CD8-positive, alpha-beta memory T cell (primary cell): Measurements from ENCODE around the gene MAOA. TPM values are rescaled to one million over a fixed set of nuclear protein-coding genes. Genes with fewer than 3 reads are reported as not detected.
A peak's percentile ranks its signal among the peaks of the same experiment; 100 is the strongest.
"Not testable (repeated sequence)": the region's sequence is repeated elsewhere in the genome, so short reads cannot be mapped to it uniquely, and the experiment has no call there.

ENCODE experiments used
- CTCF ChIA-PET: fragments of 350-600 bp; sonication (Branson Sonifier 250); formaldehyde crosslinking; loops from one replicate; lab custom pipeline; 2021; ENCODE audit warnings: antibody characterized with exemption; lab: Charles Lee
- POLR2A ChIA-PET: fragments of 350-600 bp; sonication (Branson Sonifier 250); formaldehyde crosslinking; loops from one replicate; lab custom pipeline; 2021; ENCODE audit warnings: antibody characterized with exemption; lab: Charles Lee
- DNase-seq, 5 donors: peaks; one replicate each; pipeline versions ENCODE4 v3.0.0 to v3.0.0-alpha.2; 2020 to 2022; ENCODE audit warnings: mixed read lengths in 1 of 5
- H3K27ac ChIP-seq: one replicate; pipeline ENCODE4 v1.7.0; 2013; ENCODE audit warnings: low read depth, mild to moderate bottlenecking, low read length, moderate library complexity
- H3K27me3 ChIP-seq: 2 replicates; pipeline ENCODE4 v1.7.0; 2013; ENCODE audit warnings: low read length, mild to moderate bottlenecking; ENCODE audit not compliant: insufficient read depth, poor library complexity, severe bottlenecking
- H3K36me3 ChIP-seq: 2 replicates; pipeline ENCODE4 v1.7.0; 2013; ENCODE audit warnings: mild to moderate bottlenecking, low read length, moderate library complexity; ENCODE audit not compliant: insufficient read depth
- H3K4me1 ChIP-seq: 2 replicates; pipeline ENCODE4 v1.7.0; 2013; ENCODE audit warnings: mild to moderate bottlenecking, low read length, moderate library complexity; ENCODE audit not compliant: insufficient read depth
- H3K4me3 ChIP-seq: 2 replicates; pipeline ENCODE4 v1.7.0; 2013; ENCODE audit warnings: mild to moderate bottlenecking, low read length
- H3K9me3 ChIP-seq: 2 replicates; pipeline ENCODE4 v1.7.0; 2013; ENCODE audit warnings: mild to moderate bottlenecking, low read length
- H3K27ac Mint-ChIP-seq, 8 donors: one replicate each; pipeline ENCODE4 v1.8.0; 2020 to 2021; ENCODE audit warnings: mixed read lengths in 8 of 8, mild to moderate bottlenecking in 6 of 8, inconsistent platforms in 3 of 8, moderate library complexity in 3 of 8
- H3K27me3 Mint-ChIP-seq, 2 donors: one replicate each; pipeline ENCODE4 v1.8.0; 2020 to 2021; ENCODE audit warnings: mixed read lengths in 2 of 2, mild to moderate bottlenecking in 1 of 2, moderate library complexity in 1 of 2
- H3K36me3 Mint-ChIP-seq, 3 donors: one replicate each; pipeline ENCODE4 v1.8.0; 2020 to 2021; ENCODE audit warnings: mixed read lengths in 3 of 3, inconsistent platforms in 1 of 3, mild to moderate bottlenecking in 1 of 3
- H3K4me1 Mint-ChIP-seq, 3 donors: one replicate each; pipeline ENCODE4 v1.8.0; 2020 to 2021; ENCODE audit warnings: mixed read lengths in 3 of 3, inconsistent platforms in 1 of 3, mild to moderate bottlenecking in 1 of 3
- H3K4me3 Mint-ChIP-seq, 7 donors: one replicate each; pipeline ENCODE4 v1.8.0; 2020 to 2021; ENCODE audit warnings: mixed read lengths in 7 of 7, mild to moderate bottlenecking in 6 of 7, moderate library complexity in 4 of 7, inconsistent platforms in 2 of 7
- H3K9me3 Mint-ChIP-seq, 5 donors: one replicate each; pipeline ENCODE4 v1.8.0; 2020 to 2022; ENCODE audit warnings: mixed read lengths in 5 of 5, mild to moderate bottlenecking in 3 of 5, moderate library complexity in 2 of 5, inconsistent platforms in 1 of 5
- polyA plus RNA-seq: library from polyadenylated mRNA; unstranded; fragments of 300-500 nt; fragmentation: Illumina TruSeq; gene quantifications from one replicate; pipeline ENCODE4 v1.2.3, GENCODE V29; 2021
- total RNA-seq, 2 experiments: library from RNA; stranded (reverse); gene quantifications; one replicate each; pipeline ENCODE4 v1.2.3, GENCODE V29; 2021

Gene MAOA
- total RNA-seq = 10 to 100 TPM; 19.1 to 22.5 TPM
- 4.4 TPM for polyA plus RNA-seq

- DNase-seq = peak; percentile 13 to 65 (median 26)
- no peaks in the 10 kb centered on the region for H3K9me3 Mint-ChIP-seq
- peaks cover 0 to 3% (median 0%) of the 10 kb centered on the region in 3 donors for H3K36me3 Mint-ChIP-seq
- ChIA-PET POLR2A (no interaction called here), CTCF (no interaction called here)
- H3K4me3 Mint-ChIP-seq = peak within 1 kb of the TSS; percentile 86 to 95 (median 90)
- peak within 1 kb of the TSS in 6 of 8 donors; percentile 44 to 92 (median 82) for H3K27ac Mint-ChIP-seq
- H3K9me3 ChIP-seq = no peaks in the 10 kb centered on the region
- H3K4me1 Mint-ChIP-seq = peaks cover 6 to 18% (median 7%) of the 10 kb centered on the region in 3 donors
- H3K36me3 ChIP-seq = no peaks in the 10 kb centered on the region
- H3K27me3 ChIP-seq = no peaks in the 10 kb centered on the region
- no peaks in the 10 kb centered on the region for H3K4me1 ChIP-seq
- peak within 1 kb of the TSS; percentile 66 for H3K4me3 ChIP-seq
- peaks cover 0 to 8% of the 10 kb centered on the region in 2 donors for H3K27me3 Mint-ChIP-seq
- H3K27ac ChIP-seq = no peak within 1 kb of the TSS
Measured at GRCh38 chrX:43656005-43656494, at the start of gene MAOA. TSS of gene MAOA (plus strand) at chrX:43656299. CDS start at chrX:43656342, 43 bp downstream.

GRCh38 chrX:43612400-43612799 lies 43.7 kb upstream of the MAOA start:
- no peaks in the 10 kb centered on the region for H3K36me3 ChIP-seq
- no peaks in the 10 kb centered on the region for H3K9me3 ChIP-seq
- no peak overlapping the region for H3K27ac ChIP-seq
- Mint-ChIP-seq H3K4me1 (no peaks in the 10 kb centered on the region), H3K27ac (no peak overlapping the region), H3K4me3 (no peak overlapping the region), H3K36me3 (no peaks in the 10 kb centered on the region), H3K9me3 (peaks cover 0 to 2% (median 0%) of the 10 kb centered on the region in 5 donors), H3K27me3 (peaks cover 24 to 25% of the 10 kb centered on the region in 2 donors)
- POLR2A ChIA-PET = no interaction called here
- DNase-seq = no peak
- CTCF ChIA-PET = no interaction called here
- H3K27me3 ChIP-seq = no peaks in the 10 kb centered on the region
- H3K4me1 ChIP-seq = no peaks in the 10 kb centered on the region
- no peak overlapping the region for H3K4me3 ChIP-seq

GRCh38 chrX:43615660-43616059 lies 40.4 kb upstream of the MAOA start:
- ChIA-PET POLR2A (no interaction called here), CTCF (no interaction called here)
- Mint-ChIP-seq H3K4me3 (no peak overlapping the region), H3K4me1 (no peaks in the 10 kb centered on the region), H3K9me3 (peaks cover 0 to 2% (median 0%) of the 10 kb centered on the region in 5 donors), H3K27ac (no peak overlapping the region), H3K36me3 (no peaks in the 10 kb centered on the region), H3K27me3 (peaks cover 24 to 30% of the 10 kb centered on the region in 2 donors)
- DNase-seq = no peak
- H3K4me3 ChIP-seq = no peak overlapping the region
- H3K4me1 ChIP-seq = no peaks in the 10 kb centered on the region
- no peaks in the 10 kb centered on the region for H3K9me3 ChIP-seq
- no peaks in the 10 kb centered on the region for H3K27me3 ChIP-seq
- H3K27ac ChIP-seq = no peak overlapping the region
- H3K36me3 ChIP-seq = no peaks in the 10 kb centered on the region

GRCh38 chrX:43618366-43619205 lies 37.5 kb upstream of the MAOA start:
- DNase-seq = no peak
- Histone ChIP-seq H3K27me3 (no peaks in the 10 kb centered on the region), H3K36me3 (no peaks in the 10 kb centered on the region), H3K4me1 (no peaks in the 10 kb centered on the region), H3K27ac (no peak overlapping the region), H3K9me3 (no peaks in the 10 kb centered on the region), H3K4me3 (no peak overlapping the region)
- Mint-ChIP-seq H3K4me1 (no peaks in the 10 kb centered on the region), H3K9me3 (peaks cover 0 to 6% (median 0%) of the 10 kb centered on the region in 5 donors), H3K4me3 (no peak overlapping the region), H3K27ac (no peak overlapping the region), H3K36me3 (peaks cover 0 to 4% (median 0%) of the 10 kb centered on the region in 3 donors), H3K27me3 (peaks cover 23 to 30% of the 10 kb centered on the region in 2 donors)
- ChIA-PET POLR2A (no interaction called here), CTCF (no interaction called here)

- POLR2A ChIA-PET, H3K4me1 ChIP-seq, H3K36me3 ChIP-seq, CTCF ChIA-PET, H3K4me3 ChIP-seq, H3K27me3 ChIP-seq, H3K36me3 Mint-ChIP-seq, H3K9me3 ChIP-seq, DNase-seq, H3K27ac ChIP-seq, H3K4me1 Mint-ChIP-seq, H3K4me3 Mint-ChIP-seq, H3K9me3 Mint-ChIP-seq, H3K27ac Mint-ChIP-seq: not testable (repeated sequence)
- peaks cover 18 to 19% of the 10 kb centered on the region in 2 donors for H3K27me3 Mint-ChIP-seq
Measured at GRCh38 chrX:43619861-43620260, 36.2 kb upstream of the MAOA start.

- Histone ChIP-seq H3K4me3 (no peak overlapping the region), H3K27me3 (no peaks in the 10 kb centered on the region), H3K36me3 (no peaks in the 10 kb centered on the region), H3K9me3 (no peaks in the 10 kb centered on the region), H3K27ac (no peak overlapping the region), H3K4me1 (no peaks in the 10 kb centered on the region)
- peaks cover 0 to 11% of the 10 kb centered on the region in 2 donors for H3K27me3 Mint-ChIP-seq
- no peaks in the 10 kb centered on the region for H3K4me1 Mint-ChIP-seq
- CTCF ChIA-PET = no interaction called here
- no peak overlapping the region for H3K27ac Mint-ChIP-seq
- H3K36me3 Mint-ChIP-seq = peaks cover 0 to 4% (median 0%) of the 10 kb centered on the region in 3 donors
- POLR2A ChIA-PET = no interaction called here
- DNase-seq = no peak
- peaks cover 0 to 3% (median 0%) of the 10 kb centered on the region in 5 donors for H3K9me3 Mint-ChIP-seq
- H3K4me3 Mint-ChIP-seq = no peak overlapping the region
Measured at GRCh38 chrX:43627147-43627546, 29.0 kb upstream of the MAOA start.

- peaks cover 0 to 4% (median 0%) of the 10 kb centered on the region in 3 donors for H3K36me3 Mint-ChIP-seq
- H3K27me3 Mint-ChIP-seq = peaks cover 0 to 11% of the 10 kb centered on the region in 2 donors
- no peaks in the 10 kb centered on the region for H3K4me1 ChIP-seq
- no peak overlapping the region for H3K27ac Mint-ChIP-seq
- no peaks in the 10 kb centered on the region for H3K4me1 Mint-ChIP-seq
- H3K27me3 ChIP-seq = no peaks in the 10 kb centered on the region
- ChIA-PET POLR2A (no interaction called here), CTCF (no interaction called here)
- H3K27ac ChIP-seq = no peak overlapping the region
- H3K4me3 ChIP-seq = no peak overlapping the region
- no peaks in the 10 kb centered on the region for H3K36me3 ChIP-seq
- H3K9me3 Mint-ChIP-seq = peaks cover 0 to 3% (median 0%) of the 10 kb centered on the region in 5 donors
- H3K9me3 ChIP-seq = no peaks in the 10 kb centered on the region
- H3K4me3 Mint-ChIP-seq = no peak overlapping the region
- DNase-seq = no peak
Measured at GRCh38 chrX:43627669-43628068, 28.4 kb upstream of the MAOA start.

- Mint-ChIP-seq H3K9me3 (no peaks in the 10 kb centered on the region), H3K36me3 (no peaks in the 10 kb centered on the region), H3K4me3 (no peak overlapping the region), H3K4me1 (no peaks in the 10 kb centered on the region), H3K27ac (no peak overlapping the region), H3K27me3 (peaks cover 0 to 4% of the 10 kb centered on the region in 2 donors)
- Histone ChIP-seq H3K27ac (no peak overlapping the region), H3K27me3 (no peaks in the 10 kb centered on the region), H3K4me1 (no peaks in the 10 kb centered on the region), H3K9me3 (no peaks in the 10 kb centered on the region), H3K36me3 (no peaks in the 10 kb centered on the region), H3K4me3 (no peak overlapping the region)
- POLR2A ChIA-PET = no interaction called here
- CTCF ChIA-PET = no interaction called here
- DNase-seq = no peak
Measured at GRCh38 chrX:43629229-43629628, 26.9 kb upstream of the MAOA start.
